ENCODE results near the gene SDCCAG8. TPM values are rescaled to one million over a fixed set of nuclear protein-coding genes. Genes with fewer than 3 reads are reported as not detected.

The SDCCAG8 gene
- total RNA-seq, 2 donors from 2014 or later: 41.7 to 55.6 TPM

GRCh38 chr1:243273506-243273905, 17.7 kb downstream of the SDCCAG8 start:
- Histone ChIP-seq H3K36me3 (no peaks in the 10 kb centered on the region), H3K27me3 (replicated peaks; ENCODE audit: insufficient read depth) (no peaks in the 10 kb centered on the region), H3K4me1 (replicated peaks) (no peaks in the 10 kb centered on the region), H3K27ac (no peak overlapping the region), H3K9me3 (no peaks in the 10 kb centered on the region), H3K4me3 (no peak overlapping the region)
- DNase-seq (ENCODE audit: low spot score): no peak
- no peak for TF ChIP-seq POLR2AphosphoS5 (IDR thresholded peaks at IDR 0.05)
- TF ChIP-seq, protein P1, sequence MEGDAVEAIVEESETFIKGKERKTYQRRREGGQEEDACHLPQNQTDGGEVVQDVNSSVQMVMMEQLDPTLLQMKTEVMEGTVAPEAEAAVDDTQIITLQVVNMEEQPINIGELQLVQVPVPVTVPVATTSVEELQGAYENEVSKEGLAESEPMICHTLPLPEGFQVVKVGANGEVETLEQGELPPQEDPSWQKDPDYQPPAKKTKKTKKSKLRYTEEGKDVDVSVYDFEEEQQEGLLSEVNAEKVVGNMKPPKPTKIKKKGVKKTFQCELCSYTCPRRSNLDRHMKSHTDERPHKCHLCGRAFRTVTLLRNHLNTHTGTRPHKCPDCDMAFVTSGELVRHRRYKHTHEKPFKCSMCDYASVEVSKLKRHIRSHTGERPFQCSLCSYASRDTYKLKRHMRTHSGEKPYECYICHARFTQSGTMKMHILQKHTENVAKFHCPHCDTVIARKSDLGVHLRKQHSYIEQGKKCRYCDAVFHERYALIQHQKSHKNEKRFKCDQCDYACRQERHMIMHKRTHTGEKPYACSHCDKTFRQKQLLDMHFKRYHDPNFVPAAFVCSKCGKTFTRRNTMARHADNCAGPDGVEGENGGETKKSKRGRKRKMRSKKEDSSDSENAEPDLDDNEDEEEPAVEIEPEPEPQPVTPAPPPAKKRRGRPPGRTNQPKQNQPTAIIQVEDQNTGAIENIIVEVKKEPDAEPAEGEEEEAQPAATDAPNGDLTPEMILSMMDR (IDR thresholded peaks at IDR 0.05): no peak
- no peak for TF ChIP-seq POLR2A (IDR thresholded peaks at IDR 0.05)
- intact Hi-C loops (cut with DNase I): no loop called here
- WGBS: 85% methylated on average over 3 of the region's 3 CpGs

- intact Hi-C loops (cut with DNase I): no loop called here
- DNase-seq (ENCODE audit: low spot score): no peak
- H3K27ac ChIP-seq: no peak overlapping the region
Observed at GRCh38 chr1:243273945-243274344, 18.1 kb downstream of the SDCCAG8 start.

DNA sequence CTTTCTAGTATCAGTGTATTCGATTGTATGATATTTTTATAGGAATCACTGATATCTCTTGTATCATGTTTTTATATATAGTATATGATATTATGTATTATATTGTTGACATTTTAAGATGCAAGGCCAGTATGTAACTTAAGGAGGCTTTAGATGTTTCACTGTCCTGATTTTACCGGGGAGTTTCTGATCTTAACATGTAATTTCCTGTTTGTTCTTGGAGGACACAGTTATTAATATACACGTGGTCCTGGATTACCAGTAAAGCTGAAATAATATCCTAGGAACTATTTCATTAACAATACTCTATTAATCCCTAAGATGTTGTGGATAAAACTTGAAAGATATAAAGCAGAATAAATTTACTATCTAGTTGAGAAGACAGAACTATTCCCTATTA, 19.5 kb downstream of the SDCCAG8 start:
- TF ChIP-seq, protein P1 (IDR thresholded peaks at IDR 0.05): no peak
- no peak for TF ChIP-seq POLR2AphosphoS5 (IDR thresholded peaks at IDR 0.05)
- Histone ChIP-seq H3K9me3 (no peaks in the 10 kb centered on the region), H3K4me3 (no peak overlapping the region), H3K27ac (no peak overlapping the region), H3K27me3 (replicated peaks; ENCODE audit: insufficient read depth) (no peaks in the 10 kb centered on the region), H3K36me3 (no peaks in the 10 kb centered on the region), H3K4me1 (replicated peaks) (no peaks in the 10 kb centered on the region)
- intact Hi-C loops (cut with DNase I): no loop called here
- WGBS: 61% methylated on average over 3 of the region's 3 CpGs
- no peak for DNase-seq (ENCODE audit: low spot score)

More at GRCh38 chr1:243273945-243274344, 18.1 kb downstream of the SDCCAG8 start:
- Histone ChIP-seq H3K4me1 (replicated peaks) (no peaks in the 10 kb centered on the region), H3K9me3 (no peaks in the 10 kb centered on the region), H3K36me3 (no peaks in the 10 kb centered on the region), H3K4me3 (no peak overlapping the region), H3K27me3 (replicated peaks; ENCODE audit: insufficient read depth) (no peaks in the 10 kb centered on the region)
- TF ChIP-seq POLR2A (IDR thresholded peaks at IDR 0.05) (no peak), POLR2AphosphoS5 (IDR thresholded peaks at IDR 0.05) (no peak)
- TF ChIP-seq, protein P1 (IDR thresholded peaks at IDR 0.05): no peak
- 91% methylated on average over 2 of the region's 2 CpGs for WGBS

DNA sequence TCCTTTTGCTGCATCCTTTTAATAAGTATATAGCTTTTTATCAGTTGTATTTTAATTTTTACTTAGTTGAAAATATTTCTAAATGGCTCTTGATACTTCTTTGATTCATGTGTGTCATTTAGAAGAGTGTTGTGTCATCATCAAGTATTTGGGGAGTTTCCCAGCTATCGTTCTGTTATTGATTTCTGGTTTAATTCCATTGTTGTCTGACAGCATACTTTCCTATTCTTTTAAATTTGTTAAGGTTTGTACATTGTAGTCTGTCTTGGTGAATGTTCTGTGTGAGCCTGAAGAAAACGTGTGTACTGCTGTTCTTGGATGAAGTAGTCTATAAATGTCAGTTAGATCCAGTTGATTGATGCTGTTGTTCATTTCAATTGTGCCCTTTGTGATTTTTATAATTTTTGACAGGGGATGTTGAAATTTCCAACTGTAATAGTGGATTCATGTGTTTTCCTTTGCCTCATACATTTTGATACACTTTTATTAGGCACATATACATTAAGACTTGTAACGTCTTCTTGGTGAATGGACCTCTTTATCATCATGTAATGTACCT, 24.8 kb downstream of the SDCCAG8 start:
- no peaks in the 10 kb centered on the region for H3K27me3 ChIP-seq (replicated peaks; ENCODE audit: insufficient read depth)
- H3K4me1 ChIP-seq (replicated peaks): no peaks in the 10 kb centered on the region
- no peak for DNase-seq (ENCODE audit: low spot score)
- no peaks in the 10 kb centered on the region for H3K36me3 ChIP-seq
- no peaks in the 10 kb centered on the region for H3K9me3 ChIP-seq
- WGBS: 54% methylated on average over 3 of the region's 3 CpGs
- H3K27ac ChIP-seq: no peak overlapping the region
- intact Hi-C loops (cut with DNase I): no loop called here
- no peak for TF ChIP-seq POLR2AphosphoS5 (IDR thresholded peaks at IDR 0.05)
- TF ChIP-seq POLR2A (IDR thresholded peaks at IDR 0.05): no peak
- TF ChIP-seq, protein P1 (IDR thresholded peaks at IDR 0.05): no peak
- H3K4me3 ChIP-seq: no peak overlapping the region

- Histone ChIP-seq H3K36me3 (no peaks in the 10 kb centered on the region), H3K27ac (no peak overlapping the region), H3K4me3 (no peak overlapping the region), H3K4me1 (replicated peaks) (no peaks in the 10 kb centered on the region), H3K9me3 (no peaks in the 10 kb centered on the region), H3K27me3 (replicated peaks; ENCODE audit: insufficient read depth) (no peaks in the 10 kb centered on the region)
- 100% methylated on average over 5 of the region's 5 CpGs for WGBS
- no peak for TF ChIP-seq POLR2AphosphoS5 (IDR thresholded peaks at IDR 0.05)
- TF ChIP-seq POLR2A (IDR thresholded peaks at IDR 0.05): no peak
- TF ChIP-seq, protein P1 (IDR thresholded peaks at IDR 0.05): no peak
- no peak for DNase-seq (ENCODE audit: low spot score)
- intact Hi-C loops (cut with DNase I): no loop called here
Observed at GRCh38 chr1:243281672-243282071, 25.8 kb downstream of the SDCCAG8 start.
